Testis (tissue), 2 donors: Measurements from ENCODE around the gene LIPE.

Experiments
- CTCF ChIP-seq, 3 experiments: fragments of 450-650 bp in 2 of 3; fragments of 200-600 bp in 1 of 3; sonication (generic) in 1 of 3; IDR thresholded peaks; one replicate each; pipeline ENCODE4 v1.5.1; 2016 to 2019; ENCODE audit warnings: antibody characterized with exemption in 3 of 3, mild to moderate bottlenecking in 2 of 3, moderate library complexity in 1 of 3
- POLR2A ChIP-seq: fragments of 450-650 bp; IDR thresholded peaks from one replicate; pipeline ENCODE4 v1.6.1; 2017; ENCODE audit warnings: antibody characterized with exemption, mild to moderate bottlenecking, moderate library complexity

GRCh38 chr19:42445948-42446347 is 18.8 kb upstream of the LIPE start:
- TF ChIP-seq CTCF (IDR thresholded peaks at IDR 0.05) = no peak
- no peak for TF ChIP-seq POLR2A
